ENCODE results near the gene TSHZ3.

TSHZ3 gene

DNA sequence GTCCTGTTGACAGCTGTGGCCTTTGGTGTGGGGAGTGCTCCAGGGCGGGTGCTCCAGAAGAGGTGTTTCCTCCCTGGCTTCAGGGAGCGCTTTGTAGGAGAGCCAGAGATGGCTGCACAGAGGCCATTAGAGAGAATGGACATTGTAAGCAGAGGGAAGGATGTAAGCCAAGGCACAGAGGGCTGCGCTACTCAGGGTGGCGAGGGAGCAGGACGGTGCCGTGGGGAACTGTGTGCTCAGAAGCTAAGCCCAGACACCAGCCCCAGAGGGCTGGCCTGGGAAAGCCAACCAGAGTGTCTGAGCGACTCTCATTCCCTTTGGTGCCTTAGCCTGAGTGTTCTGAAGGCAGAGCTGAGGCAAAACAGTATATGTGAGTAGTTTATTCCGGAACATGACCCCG, 92.2 kb downstream of the TSHZ3 start:
- no peak for DNase-seq (ENCODE audit: low read depth)
- no peak overlapping the region for H3K4me3 ChIP-seq (ENCODE audit: low read depth, low read length)
- TF ChIP-seq MYC (IDR thresholded peaks at IDR 0.05; ENCODE audit: low read depth, low read length) (no peak), POLR2A (IDR thresholded peaks at IDR 0.05; ENCODE audit: extremely low read depth, insufficient read length) (no peak)
- TF ChIP-seq, protein P1, sequence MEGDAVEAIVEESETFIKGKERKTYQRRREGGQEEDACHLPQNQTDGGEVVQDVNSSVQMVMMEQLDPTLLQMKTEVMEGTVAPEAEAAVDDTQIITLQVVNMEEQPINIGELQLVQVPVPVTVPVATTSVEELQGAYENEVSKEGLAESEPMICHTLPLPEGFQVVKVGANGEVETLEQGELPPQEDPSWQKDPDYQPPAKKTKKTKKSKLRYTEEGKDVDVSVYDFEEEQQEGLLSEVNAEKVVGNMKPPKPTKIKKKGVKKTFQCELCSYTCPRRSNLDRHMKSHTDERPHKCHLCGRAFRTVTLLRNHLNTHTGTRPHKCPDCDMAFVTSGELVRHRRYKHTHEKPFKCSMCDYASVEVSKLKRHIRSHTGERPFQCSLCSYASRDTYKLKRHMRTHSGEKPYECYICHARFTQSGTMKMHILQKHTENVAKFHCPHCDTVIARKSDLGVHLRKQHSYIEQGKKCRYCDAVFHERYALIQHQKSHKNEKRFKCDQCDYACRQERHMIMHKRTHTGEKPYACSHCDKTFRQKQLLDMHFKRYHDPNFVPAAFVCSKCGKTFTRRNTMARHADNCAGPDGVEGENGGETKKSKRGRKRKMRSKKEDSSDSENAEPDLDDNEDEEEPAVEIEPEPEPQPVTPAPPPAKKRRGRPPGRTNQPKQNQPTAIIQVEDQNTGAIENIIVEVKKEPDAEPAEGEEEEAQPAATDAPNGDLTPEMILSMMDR (IDR thresholded peaks at IDR 0.05; ENCODE audit: low read depth, low read length), result no peak
- TF ChIP-seq, protein P2, sequence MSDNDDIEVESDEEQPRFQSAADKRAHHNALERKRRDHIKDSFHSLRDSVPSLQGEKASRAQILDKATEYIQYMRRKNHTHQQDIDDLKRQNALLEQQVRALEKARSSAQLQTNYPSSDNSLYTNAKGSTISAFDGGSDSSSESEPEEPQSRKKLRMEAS (IDR thresholded peaks at IDR 0.05; ENCODE audit: low read depth, low read length), result no peak

DNA sequence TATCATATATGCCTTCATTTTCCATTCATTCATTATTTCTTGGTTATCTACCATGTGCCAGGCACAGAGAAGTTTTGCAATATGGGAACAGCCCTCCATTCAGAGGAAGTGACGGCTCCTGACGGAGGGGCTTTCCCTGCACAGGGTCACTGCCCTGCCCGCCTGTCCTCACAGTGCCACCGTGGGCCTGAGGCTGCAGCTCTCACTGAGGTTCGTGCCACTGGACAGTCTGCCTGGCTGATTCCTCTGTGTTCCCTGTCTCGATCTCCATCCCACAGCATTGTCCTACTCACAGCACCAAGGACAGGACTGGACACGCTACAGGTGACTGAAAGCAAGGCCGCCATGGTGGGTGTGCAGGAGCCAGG, 92.7 kb downstream of the TSHZ3 start:
- DNase-seq (ENCODE audit: low read depth), result no peak
- H3K4me3 ChIP-seq (ENCODE audit: low read depth, low read length), result no peak overlapping the region
- TF ChIP-seq MYC (IDR thresholded peaks at IDR 0.05; ENCODE audit: low read depth, low read length) (no peak), POLR2A (IDR thresholded peaks at IDR 0.05; ENCODE audit: extremely low read depth, insufficient read length) (no peak)
- TF ChIP-seq, protein P2 (IDR thresholded peaks at IDR 0.05; ENCODE audit: low read depth, low read length), result no peak
- TF ChIP-seq, protein P1 (IDR thresholded peaks at IDR 0.05; ENCODE audit: low read depth, low read length), result no peak

DNA sequence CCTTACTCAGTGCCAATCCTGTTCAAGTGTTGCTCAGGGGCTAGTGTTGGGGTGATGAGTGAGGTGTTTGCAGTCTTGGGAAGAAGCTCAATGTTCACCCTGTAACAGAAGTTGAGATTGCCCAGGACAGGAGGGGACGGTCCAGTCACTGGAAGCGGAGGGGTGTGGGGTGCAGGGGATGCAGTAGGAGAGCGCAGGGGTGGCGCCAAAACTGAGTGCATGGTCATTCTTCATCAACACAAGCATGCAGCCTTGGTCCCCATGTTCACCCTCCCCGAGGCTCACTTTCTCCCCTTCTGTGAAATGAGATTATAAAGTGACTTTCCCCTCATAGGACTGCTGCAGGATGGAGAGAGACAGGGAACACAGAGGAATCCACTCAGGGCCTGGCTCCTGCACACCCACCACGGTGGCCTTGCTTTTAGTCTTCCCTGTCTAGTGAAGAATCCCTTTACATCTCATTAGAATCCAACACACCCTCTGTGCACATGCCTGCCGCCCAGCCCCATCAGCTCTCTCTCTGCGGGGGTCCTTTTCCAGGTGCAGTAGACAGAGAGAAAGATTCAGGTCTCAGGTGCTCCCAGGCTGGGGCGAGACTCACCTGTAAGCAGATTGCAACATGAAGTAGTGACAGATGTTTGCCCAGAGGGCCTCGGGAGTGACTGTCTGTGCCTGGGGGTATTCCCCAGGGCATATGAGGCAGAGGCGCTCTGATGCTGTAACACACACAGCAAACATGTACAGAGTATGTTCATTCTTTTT, 93.2 kb downstream of the TSHZ3 start:
- TF ChIP-seq POLR2A (IDR thresholded peaks at IDR 0.05; ENCODE audit: extremely low read depth, insufficient read length), result no peak
- H3K4me3 ChIP-seq (ENCODE audit: low read depth, low read length), result no peak overlapping the region
- no peak for DNase-seq (ENCODE audit: low read depth)

DNA sequence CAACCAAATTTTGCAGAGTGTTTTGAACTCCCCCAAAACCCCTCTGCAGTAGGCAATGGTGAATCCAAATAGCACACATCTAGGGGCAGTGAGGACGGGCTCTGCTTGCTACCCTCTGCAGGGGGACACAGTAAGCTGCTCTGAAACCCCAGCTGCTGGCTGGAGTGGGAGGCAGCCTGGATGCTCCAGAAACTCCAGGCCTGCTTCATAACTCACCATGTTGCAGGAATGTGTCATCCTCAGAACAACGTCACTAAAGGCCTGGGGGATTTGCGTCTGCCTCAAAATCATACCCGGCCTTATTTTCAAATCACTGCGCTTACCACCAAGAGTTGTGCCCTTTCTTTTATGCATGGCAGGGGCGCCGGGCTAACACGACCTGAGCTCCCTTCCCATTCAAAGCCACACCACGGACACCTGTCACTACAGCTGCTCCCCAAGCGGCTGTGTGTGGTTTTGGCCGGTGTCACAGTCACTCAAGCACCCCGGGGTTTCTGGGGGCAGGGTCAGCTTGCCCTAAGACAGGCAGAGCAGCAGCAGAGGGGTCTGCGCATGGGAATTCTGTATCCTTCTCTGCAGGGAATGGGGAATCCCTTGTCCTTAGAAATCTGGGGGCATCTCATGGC, 93.9 kb downstream of the TSHZ3 start:
- TF ChIP-seq, protein P2 (IDR thresholded peaks at IDR 0.05; ENCODE audit: low read depth, low read length), result no peak
- TF ChIP-seq, protein P1 (IDR thresholded peaks at IDR 0.05; ENCODE audit: low read depth, low read length), result no peak
- TF ChIP-seq POLR2A (IDR thresholded peaks at IDR 0.05; ENCODE audit: extremely low read depth, insufficient read length) (no peak), MYC (IDR thresholded peaks at IDR 0.05; ENCODE audit: low read depth, low read length) (no peak)
- no peak overlapping the region for H3K4me3 ChIP-seq (ENCODE audit: low read depth, low read length)
- no peak for DNase-seq (ENCODE audit: low read depth)

DNA sequence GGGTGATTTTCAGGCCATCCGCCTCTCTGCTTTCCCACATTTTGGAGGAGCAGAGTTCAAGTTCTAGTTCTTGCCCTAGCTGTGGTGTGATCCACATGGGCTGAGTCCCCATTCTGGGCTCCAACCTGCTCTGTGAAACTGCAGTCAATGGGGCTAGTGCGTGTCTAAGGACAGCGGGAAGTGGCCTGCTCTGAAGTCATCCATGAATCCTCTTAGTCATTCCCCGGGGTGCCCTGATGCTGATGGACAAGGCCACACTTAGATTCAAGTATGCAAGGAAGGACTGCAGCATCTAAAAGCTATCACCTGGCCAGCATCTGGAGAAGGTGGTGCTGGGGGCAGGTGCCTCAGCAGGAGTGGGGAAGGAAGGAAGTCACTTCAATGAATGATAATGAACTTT, 94.6 kb downstream of the TSHZ3 start:
- no peak for DNase-seq (ENCODE audit: low read depth)
- no peak overlapping the region for H3K4me3 ChIP-seq (ENCODE audit: low read depth, low read length)
- TF ChIP-seq POLR2A (IDR thresholded peaks at IDR 0.05; ENCODE audit: extremely low read depth, insufficient read length), result no peak
- TF ChIP-seq, protein P2 (IDR thresholded peaks at IDR 0.05; ENCODE audit: low read depth, low read length), result no peak

DNA sequence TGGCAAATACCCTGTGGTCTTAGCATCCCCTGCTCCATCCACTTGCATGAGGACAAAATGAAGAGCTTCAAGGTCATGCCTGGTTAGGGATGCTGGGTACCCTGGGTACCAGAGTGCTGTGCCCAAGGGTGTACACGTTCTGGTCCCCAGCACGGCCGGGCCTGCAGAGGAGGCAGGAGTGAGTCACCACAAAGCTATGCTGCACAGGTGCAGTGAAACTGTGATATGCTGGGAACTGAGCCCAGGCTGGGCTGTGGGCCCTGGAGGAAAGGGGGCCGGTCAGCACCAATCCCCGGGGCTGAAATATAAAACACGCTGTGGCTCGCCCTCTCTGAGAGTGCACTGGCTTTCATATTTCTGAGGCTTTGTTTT, 95.1 kb downstream of the TSHZ3 start:
- H3K4me3 ChIP-seq (ENCODE audit: low read depth, low read length), result no peak overlapping the region
- no peak for DNase-seq (ENCODE audit: low read depth)
- TF ChIP-seq MYC (IDR thresholded peaks at IDR 0.05; ENCODE audit: low read depth, low read length) (no peak), POLR2A (IDR thresholded peaks at IDR 0.05; ENCODE audit: extremely low read depth, insufficient read length) (no peak)
- TF ChIP-seq, protein P2 (IDR thresholded peaks at IDR 0.05; ENCODE audit: low read depth, low read length), result no peak
- TF ChIP-seq, protein P1 (IDR thresholded peaks at IDR 0.05; ENCODE audit: low read depth, low read length), result no peak
